Fibroblast of mammary gland (primary cell): ENCODE measurements around the gene MEIOSIN.

Experiments
- DNase-seq: peaks from one replicate; pipeline ENCODE4 v3.0.0-alpha.2; 2010; ENCODE audit warnings: low read depth
- H3K4me3 ChIP-seq: 2 replicates; pipeline ENCODE4 v1.5.1; 2011; ENCODE audit warnings: low read depth, mild to moderate bottlenecking, low read length, moderate library complexity; ENCODE audit not compliant: control insufficient read depth
- TF ChIP-seq, protein P1 (sequence below): conservative IDR thresholded peaks from 2 replicates; pipeline ENCODE4 v1.5.1; 2011; ENCODE audit warnings: low read depth, low read length, inconsistent platforms; ENCODE audit not compliant: control insufficient read depth, insufficient read depth

MEIOSIN gene

GRCh38 chr19:45777395-45777961 is 44.2 kb downstream of the MEIOSIN start:
- TF ChIP-seq, protein P1, sequence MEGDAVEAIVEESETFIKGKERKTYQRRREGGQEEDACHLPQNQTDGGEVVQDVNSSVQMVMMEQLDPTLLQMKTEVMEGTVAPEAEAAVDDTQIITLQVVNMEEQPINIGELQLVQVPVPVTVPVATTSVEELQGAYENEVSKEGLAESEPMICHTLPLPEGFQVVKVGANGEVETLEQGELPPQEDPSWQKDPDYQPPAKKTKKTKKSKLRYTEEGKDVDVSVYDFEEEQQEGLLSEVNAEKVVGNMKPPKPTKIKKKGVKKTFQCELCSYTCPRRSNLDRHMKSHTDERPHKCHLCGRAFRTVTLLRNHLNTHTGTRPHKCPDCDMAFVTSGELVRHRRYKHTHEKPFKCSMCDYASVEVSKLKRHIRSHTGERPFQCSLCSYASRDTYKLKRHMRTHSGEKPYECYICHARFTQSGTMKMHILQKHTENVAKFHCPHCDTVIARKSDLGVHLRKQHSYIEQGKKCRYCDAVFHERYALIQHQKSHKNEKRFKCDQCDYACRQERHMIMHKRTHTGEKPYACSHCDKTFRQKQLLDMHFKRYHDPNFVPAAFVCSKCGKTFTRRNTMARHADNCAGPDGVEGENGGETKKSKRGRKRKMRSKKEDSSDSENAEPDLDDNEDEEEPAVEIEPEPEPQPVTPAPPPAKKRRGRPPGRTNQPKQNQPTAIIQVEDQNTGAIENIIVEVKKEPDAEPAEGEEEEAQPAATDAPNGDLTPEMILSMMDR, result no peak
- no peak overlapping the region for H3K4me3 ChIP-seq
- DNase-seq, result no peak

DNA sequence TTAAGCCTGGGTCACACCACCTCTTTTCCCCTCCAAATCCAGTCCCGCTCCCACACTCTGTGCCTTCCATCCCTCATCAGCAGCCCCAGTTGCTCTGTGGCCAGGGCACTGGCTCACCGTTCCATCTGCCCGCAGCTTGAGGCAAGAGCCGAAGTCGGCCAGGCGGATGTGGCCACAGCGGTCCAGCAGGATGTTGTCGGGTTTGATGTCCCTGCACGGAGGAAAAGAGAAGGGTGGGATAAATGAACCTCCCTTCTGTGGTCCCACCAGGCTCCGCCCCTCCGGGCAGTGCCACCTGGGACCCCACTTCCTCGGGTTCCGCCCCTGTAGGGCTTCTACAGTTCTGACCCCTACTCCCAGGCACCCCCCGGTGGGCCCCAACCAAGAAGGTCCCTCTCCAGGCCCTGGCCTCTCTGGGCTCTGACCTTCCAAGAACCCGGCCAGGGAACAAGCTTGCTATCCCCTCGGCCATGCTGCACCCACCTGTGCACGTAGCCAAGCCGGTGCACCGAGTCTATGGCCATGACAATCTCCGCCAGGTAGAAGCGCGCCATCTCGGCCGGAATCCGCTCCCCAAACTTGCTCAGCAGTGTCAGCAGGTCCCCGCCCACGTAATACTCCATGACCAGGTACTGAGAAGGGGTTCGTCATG is 44.9 kb downstream of the MEIOSIN start:
- DNase-seq, result no peak
- TF ChIP-seq, protein P1, result no peak
- H3K4me3 ChIP-seq, result no peak overlapping the region

DNA sequence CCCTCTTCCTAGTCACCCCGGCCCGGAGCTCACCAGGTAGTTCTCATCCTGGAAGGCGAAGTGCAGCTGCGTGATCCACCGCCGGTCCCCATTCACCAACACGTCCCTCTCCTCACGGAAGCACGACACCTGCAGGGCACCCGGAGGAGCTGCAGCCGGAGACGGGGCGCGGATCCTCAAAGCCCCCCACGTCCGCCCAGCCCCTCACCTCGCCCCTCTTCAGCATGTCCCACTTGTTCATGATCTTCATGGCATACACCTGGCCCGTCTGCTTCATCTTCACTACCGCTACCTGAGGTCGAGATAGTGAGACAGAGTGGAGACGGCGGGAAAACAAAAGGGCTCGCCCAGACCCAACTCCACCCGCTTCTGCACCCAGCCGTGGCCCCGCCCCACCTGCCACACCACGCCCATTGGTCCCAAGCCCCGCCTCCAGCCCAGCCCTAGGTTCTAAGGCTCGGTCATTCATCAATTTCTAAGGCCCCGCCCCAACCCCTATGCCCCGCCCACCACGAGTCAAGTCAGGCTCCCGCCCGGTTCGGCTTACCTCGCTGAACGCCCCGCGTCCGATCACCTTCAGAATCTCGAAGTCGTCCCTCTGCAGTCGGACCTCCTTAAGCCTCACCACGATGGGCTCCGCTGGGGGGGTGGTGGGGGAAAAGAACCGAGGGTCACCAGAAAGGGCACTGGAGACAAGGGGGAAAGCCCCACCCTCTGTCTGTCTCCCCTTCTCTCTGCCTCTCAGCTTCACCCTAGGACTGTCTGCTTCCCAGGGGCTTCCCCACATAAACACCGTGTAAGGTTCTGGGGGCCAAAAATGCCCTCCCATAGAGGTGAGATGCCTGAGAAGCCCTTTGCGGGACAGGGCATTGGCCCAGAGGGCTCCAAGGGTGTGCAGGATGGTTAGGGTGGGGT is 46.2 kb downstream of the MEIOSIN start:
- TF ChIP-seq, protein P1, result peak; percentile 8
- H3K4me3 ChIP-seq, result no peak overlapping the region

GRCh38 chr19:45780146-45780447 is 46.9 kb downstream of the MEIOSIN start:
- H3K4me3 ChIP-seq, result no peak overlapping the region
- DNase-seq, result no peak
- TF ChIP-seq, protein P1, result no peak

More for the DNA sequence above, 46.2 kb downstream of the MEIOSIN start:
- DNase-seq, result peak; percentile 53

GRCh38 chr19:45780448-45781213 is 47.4 kb downstream of the MEIOSIN start:
- TF ChIP-seq, protein P1, result no peak
- no peak overlapping the region for H3K4me3 ChIP-seq
- DNase-seq, result no peak

DNA sequence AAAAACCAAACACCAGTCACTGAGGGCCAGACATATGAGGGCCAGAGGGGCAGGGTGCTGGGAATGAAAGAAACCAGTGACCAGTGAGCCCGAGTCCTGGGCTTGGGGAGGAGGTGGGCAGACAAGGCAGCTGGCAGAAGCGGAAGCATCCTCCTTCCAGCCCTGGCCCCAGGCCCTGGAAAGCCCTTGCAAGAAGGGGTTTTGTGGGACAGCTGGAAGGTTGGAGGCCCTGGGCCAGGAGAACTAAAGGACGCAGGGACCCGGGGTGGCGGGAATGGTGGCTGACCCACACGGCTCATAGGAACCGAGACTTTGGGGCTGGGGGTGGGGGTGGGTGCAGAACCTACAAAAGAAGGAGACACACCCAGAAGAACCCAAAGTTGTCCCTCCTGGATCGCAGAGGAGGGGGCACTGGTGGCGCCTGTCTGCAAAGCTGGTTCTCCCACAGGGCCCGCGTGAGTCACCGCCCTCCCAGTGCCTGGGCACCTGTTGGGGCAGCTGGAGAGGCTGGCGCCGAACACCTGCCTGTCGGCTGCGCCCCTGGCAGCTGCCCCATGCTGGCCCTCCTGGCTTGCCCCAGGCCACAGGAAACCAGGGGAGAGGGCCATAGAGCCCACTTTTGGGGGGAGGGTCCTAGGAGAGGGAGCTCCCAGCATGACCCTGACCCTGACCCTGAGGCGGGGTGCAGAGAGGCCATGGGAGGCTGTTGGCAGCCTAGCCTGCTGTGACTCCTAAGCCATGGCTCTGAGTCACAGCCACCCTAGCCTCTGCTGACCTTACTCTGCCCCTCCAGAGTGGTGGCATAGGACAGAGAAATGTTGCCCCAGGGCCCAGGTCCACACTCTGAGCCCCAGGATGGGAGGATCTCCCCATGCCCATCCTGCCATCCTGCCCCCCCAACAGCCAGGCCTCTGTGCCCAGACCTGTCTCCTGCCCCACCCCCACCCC is 48.2 kb downstream of the MEIOSIN start:
- TF ChIP-seq, protein P1, result no peak
- H3K4me3 ChIP-seq, result peak overlapping the region; percentile 24
- no peak for DNase-seq
